Measurements from ENCODE around the gene RGSL1. TPM values are rescaled to one million over a fixed set of nuclear protein-coding genes. Genes with fewer than 3 reads are reported as not detected.

The RGSL1 gene
- total and polyA plus RNA-seq, 9 of the 15 experiments (the other 6 are each of a cell fraction or from before 2014, with no cell fraction given): 0.03 TPM; not detected in 8

DNA sequence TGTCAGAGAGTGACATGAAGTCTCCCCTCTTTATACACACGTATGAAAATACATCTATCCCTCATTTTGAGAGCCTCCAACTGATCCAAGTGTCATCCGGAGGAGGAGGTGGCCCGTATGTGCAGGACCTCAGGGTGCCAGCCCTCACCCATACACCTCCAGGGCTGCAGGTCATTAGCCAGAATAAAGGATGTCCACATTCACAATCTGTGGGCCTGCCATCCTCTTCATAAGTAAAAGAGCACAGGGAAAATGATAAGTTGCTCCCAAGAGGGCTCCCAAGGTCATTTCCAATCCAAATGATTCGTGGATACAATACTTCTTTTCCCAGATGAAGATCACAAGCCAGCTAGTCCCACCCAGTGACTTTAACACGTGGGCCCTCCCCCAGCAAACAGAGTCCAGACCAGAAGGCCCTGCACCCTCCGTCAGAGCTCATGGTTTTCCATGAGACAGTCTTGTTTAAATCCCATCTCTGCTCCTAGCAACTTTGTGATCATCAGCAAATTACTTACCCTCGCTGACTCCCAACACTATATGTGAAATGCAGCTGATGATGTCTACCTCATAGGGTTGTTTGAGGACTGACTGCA, 110.5 kb downstream of the RGSL1 start:
- H3K9me1 ChIP-seq (ENCODE audit: control insufficient read depth, insufficient read depth, low read length): no peaks in the 10 kb centered on the region
- CTCF ChIA-PET (ENCODE audit: low intra/inter-chr PET ratio): no interaction called here
- H2AFZ ChIP-seq (ENCODE audit: low read depth, low read length): no peak overlapping the region
- DNase-seq (ENCODE audit: extremely low read depth in 1 of 4, low spot score in 3 of 4) (no peak), FAIRE-seq (no peak), ATAC-seq (no peak)
- no peaks in the 10 kb centered on the region for H4K20me1 ChIP-seq (replicated peaks; ENCODE audit: control insufficient read depth, insufficient read depth, low read length)
- H3K27ac ChIP-seq (ENCODE audit: extremely low read depth, low read depth, low read length): no peak overlapping the region
- in situ Hi-C loops (cut with MboI) (no loop called here), intact Hi-C loops (cut with micrococcal nuclease) (no loop called here)
- H3K9ac ChIP-seq (ENCODE audit: insufficient read depth in 1 of 2, low read depth in 2 of 2, low read length in 2 of 2): no peak overlapping the region
- peaks cover 9 to 27% of the 10 kb centered on the region in 2 experiments for H3K27me3 ChIP-seq (ENCODE audit: control insufficient read depth in 2 of 2, insufficient read depth in 2 of 2, low read length in 2 of 2)
- no TSS peak for BruUV-seq (replicated peaks)
- TF ChIP-seq ZNF277 (CRISPR knock-in tag; IDR thresholded peaks at IDR 0.05; ENCODE audit: borderline replicate concordance) (no peak), ZFP1 (CRISPR knock-in tag; IDR thresholded peaks at IDR 0.05) (no peak), EHMT2 (IDR thresholded peaks at IDR 0.05) (no peak), ZKSCAN3 (CRISPR knock-in tag; IDR thresholded peaks at IDR 0.05) (no peak), HNRNPL (IDR thresholded peaks at IDR 0.05; ENCODE audit: low read depth, low read length) (no peak), ZKSCAN1 (IDR thresholded peaks at IDR 0.05; ENCODE audit: low read depth, low read length) (no peak), ZNF212 (CRISPR knock-in tag; IDR thresholded peaks at IDR 0.05) (no peak), KAT8 (IDR thresholded peaks at IDR 0.05; ENCODE audit: low read depth) (no peak)
- TF ChIP-seq, protein P1, sequence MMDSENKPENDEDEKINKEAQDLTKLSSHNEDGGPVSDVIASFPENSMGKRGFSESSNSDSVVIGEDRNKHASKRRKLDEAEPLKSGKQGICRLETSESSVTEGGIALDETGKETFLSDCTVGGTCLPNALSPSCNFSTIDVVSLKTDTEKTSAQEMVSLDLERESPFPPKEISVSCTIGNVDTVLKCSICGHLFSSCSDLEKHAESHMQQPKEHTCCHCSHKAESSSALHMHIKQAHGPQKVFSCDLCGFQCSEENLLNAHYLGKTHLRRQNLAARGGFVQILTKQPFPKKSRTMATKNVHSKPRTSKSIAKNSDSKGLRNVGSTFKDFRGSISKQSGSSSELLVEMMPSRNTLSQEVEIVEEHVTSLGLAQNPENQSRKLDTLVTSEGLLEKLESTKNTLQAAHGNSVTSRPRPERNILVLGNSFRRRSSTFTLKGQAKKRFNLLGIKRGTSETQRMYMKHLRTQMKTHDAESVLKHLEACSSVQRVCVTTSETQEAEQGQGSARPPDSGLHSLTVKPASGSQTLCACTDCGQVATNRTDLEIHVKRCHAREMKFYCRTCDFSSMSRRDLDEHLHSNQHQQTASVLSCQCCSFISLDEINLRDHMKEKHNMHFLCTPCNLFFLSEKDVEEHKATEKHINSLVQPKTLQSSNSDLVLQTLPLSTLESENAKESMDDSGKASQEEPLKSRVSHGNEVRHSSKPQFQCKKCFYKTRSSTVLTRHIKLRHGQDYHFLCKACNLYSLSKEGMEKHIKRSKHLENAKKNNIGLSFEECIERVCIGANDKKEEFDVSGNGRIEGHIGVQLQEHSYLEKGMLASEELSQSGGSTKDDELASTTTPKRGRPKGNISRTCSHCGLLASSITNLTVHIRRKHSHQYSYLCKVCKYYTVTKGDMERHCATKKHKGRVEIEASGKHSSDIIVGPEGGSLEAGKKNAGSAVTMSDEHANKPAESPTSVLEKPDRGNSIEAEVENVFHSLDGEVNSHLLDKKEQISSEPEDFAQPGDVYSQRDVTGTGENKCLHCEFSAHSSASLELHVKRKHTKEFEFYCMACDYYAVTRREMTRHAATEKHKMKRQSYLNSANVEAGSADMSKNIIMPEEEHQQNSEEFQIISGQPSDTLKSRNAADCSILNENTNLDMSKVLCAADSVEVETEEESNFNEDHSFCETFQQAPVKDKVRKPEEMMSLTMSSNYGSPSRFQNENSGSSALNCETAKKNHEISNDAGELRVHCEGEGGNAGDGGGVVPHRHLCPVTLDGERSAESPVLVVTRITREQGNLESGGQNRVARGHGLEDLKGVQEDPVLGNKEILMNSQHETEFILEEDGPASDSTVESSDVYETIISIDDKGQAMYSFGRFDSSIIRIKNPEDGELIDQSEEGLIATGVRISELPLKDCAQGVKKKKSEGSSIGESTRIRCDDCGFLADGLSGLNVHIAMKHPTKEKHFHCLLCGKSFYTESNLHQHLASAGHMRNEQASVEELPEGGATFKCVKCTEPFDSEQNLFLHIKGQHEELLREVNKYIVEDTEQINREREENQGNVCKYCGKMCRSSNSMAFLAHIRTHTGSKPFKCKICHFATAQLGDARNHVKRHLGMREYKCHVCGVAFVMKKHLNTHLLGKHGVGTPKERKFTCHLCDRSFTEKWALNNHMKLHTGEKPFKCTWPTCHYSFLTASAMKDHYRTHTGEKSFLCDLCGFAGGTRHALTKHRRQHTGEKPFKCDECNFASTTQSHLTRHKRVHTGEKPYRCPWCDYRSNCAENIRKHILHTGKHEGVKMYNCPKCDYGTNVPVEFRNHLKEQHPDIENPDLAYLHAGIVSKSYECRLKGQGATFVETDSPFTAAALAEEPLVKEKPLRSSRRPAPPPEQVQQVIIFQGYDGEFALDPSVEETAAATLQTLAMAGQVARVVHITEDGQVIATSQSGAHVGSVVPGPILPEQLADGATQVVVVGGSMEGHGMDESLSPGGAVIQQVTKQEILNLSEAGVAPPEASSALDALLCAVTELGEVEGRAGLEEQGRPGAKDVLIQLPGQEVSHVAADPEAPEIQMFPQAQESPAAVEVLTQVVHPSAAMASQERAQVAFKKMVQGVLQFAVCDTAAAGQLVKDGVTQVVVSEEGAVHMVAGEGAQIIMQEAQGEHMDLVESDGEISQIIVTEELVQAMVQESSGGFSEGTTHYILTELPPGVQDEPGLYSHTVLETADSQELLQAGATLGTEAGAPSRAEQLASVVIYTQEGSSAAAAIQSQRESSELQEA (IDR thresholded peaks at IDR 0.05; ENCODE audit: low read depth): no peak
- H3K9me3 ChIP-seq (replicated peaks; ENCODE audit: control insufficient read depth, insufficient read depth, low read depth, low read length): no peaks in the 10 kb centered on the region
- POLR2A ChIA-PET: interaction anchor here (0.7 kb wide), 1 partner anchor 25 kb away, joined by 3 read pairs; no protein-coding TSS in a partner anchor
- no peak overlapping the region for H3K4me2 ChIP-seq (ENCODE audit: insufficient read depth, low read length)
- H3K4me1 ChIP-seq (replicated peaks in 1 of 2; ENCODE audit: control insufficient read depth in 2 of 2, insufficient read depth in 2 of 2, low read length in 2 of 2): no peaks in the 10 kb centered on the region
- H3K36me3 ChIP-seq (ENCODE audit: control insufficient read depth, insufficient read depth, low read length): no peaks in the 10 kb centered on the region
- 0% methylated on average over 7 of the region's 7 CpGs for WGBS (ENCODE audit: insufficient coverage, low coverage, missing lambda C conversion rate)
- no peak overlapping the region for H3K4me3 ChIP-seq
- no peaks in the 10 kb centered on the region for H3K79me2 ChIP-seq (ENCODE audit: control insufficient read depth, insufficient read depth, low read length)
